Loucy (cell line): ENCODE data around the gene SCN4A.

Source experiments
- H2AFZ ChIP-seq: fragments of 200-600 bp; sonication (generic); 2 replicates; pipeline ENCODE4 v1.6.0; 2016; ENCODE audit warnings: antibody characterized with exemption, mild to moderate bottlenecking, low read length, moderate library complexity
- H3F3A ChIP-seq: fragments of 200-600 bp; 2 replicates; pipeline ENCODE4 v1.6.0; 2016; ENCODE audit warnings: antibody characterized with exemption, low read depth, mild to moderate bottlenecking
- H3K27me3 ChIP-seq: fragments of 200-600 bp; sonication (generic); 2 replicates; pipeline ENCODE4 v1.6.1; 2014; ENCODE audit warnings: low read length, mild to moderate bottlenecking; ENCODE audit not compliant: insufficient read depth, poor library complexity, severe bottlenecking
- H3K36me3 ChIP-seq: fragments of 200-600 bp; sonication (generic); 2 replicates; pipeline ENCODE4 v1.6.1; 2016; ENCODE audit warnings: low read length; ENCODE audit not compliant: insufficient read depth
- H3K4me1 ChIP-seq: fragments of 200-600 bp; sonication (generic); 2 replicates; pipeline ENCODE4 v1.5.1; 2014; ENCODE audit warnings: low read length, mild to moderate bottlenecking; ENCODE audit not compliant: insufficient read depth, poor library complexity, severe bottlenecking
- H3K4me2 ChIP-seq: fragments of 200-600 bp; sonication (generic); 2 replicates; pipeline ENCODE4 v1.6.0; 2014; ENCODE audit warnings: antibody characterized with exemption, low read length, low read depth, mild to moderate bottlenecking; ENCODE audit not compliant: poor library complexity, severe bottlenecking
- H3K4me3 ChIP-seq: fragments of 200-600 bp; sonication (generic); 2 replicates; pipeline ENCODE4 v1.5.1; 2014; ENCODE audit warnings: low read length, mild to moderate bottlenecking, mixed read lengths; ENCODE audit not compliant: poor library complexity, severe bottlenecking
- H3K79me2 ChIP-seq: fragments of 200-600 bp; sonication (generic); 2 replicates; pipeline ENCODE4 v1.6.1; 2014; ENCODE audit warnings: low read length; ENCODE audit not compliant: insufficient read depth
- H3K9ac ChIP-seq: fragments of 200-600 bp; sonication (generic); 2 replicates; pipeline ENCODE4 v1.6.0; 2014; ENCODE audit warnings: mild to moderate bottlenecking, low read depth, low read length, moderate library complexity; ENCODE audit not compliant: poor library complexity, severe bottlenecking
- H3K9me2 ChIP-seq: fragments of 200-600 bp; sonication (generic); replicated peaks from 2 replicates; pipeline ENCODE4 v1.6.1; 2016; ENCODE audit warnings: low read depth, low read length, mixed read lengths
- H3K9me3 ChIP-seq: fragments of 200-600 bp; sonication (generic); 2 replicates; pipeline ENCODE4 v1.6.1; 2014; ENCODE audit warnings: mild to moderate bottlenecking, antibody characterized with exemption, low read length, low read depth; ENCODE audit not compliant: insufficient read depth
- H4K20me1 ChIP-seq: fragments of 200-600 bp; sonication (generic); 2 replicates; pipeline ENCODE4 v1.6.0; 2014; ENCODE audit warnings: antibody characterized with exemption, low read length, mild to moderate bottlenecking; ENCODE audit not compliant: insufficient read depth, poor library complexity, severe bottlenecking
- CTCF ChIP-seq: fragments of 200-600 bp; sonication (generic); conservative IDR thresholded peaks from 2 replicates; pipeline ENCODE4 v1.5.1; 2014; ENCODE audit warnings: mild to moderate bottlenecking, antibody characterized with exemption, low read length
- EZH2phosphoT487 ChIP-seq: fragments of 200-600 bp; IDR thresholded peaks from 2 replicates; pipeline ENCODE4 v1.6.1; 2018; ENCODE audit warnings: antibody characterized with exemption, mild to moderate bottlenecking, moderate library complexity, borderline replicate concordance

The SCN4A gene

GRCh38 chr17:64017381-64017980 lies 44.8 kb upstream of the SCN4A start:
- no peak overlapping the region for H2AFZ ChIP-seq
- no peaks in the 10 kb centered on the region for H4K20me1 ChIP-seq
- peaks cover 66% of the 10 kb centered on the region for H3K79me2 ChIP-seq
- H3K4me2 ChIP-seq, result peak overlapping the region; percentile 89
- TF ChIP-seq CTCF (peak; percentile 49), EZH2phosphoT487 (no peak)
- H3K9me3 ChIP-seq, result no peaks in the 10 kb centered on the region
- peak overlapping the region; percentile 77 for H3K9ac ChIP-seq
- no peaks in the 10 kb centered on the region for H3K27me3 ChIP-seq
- H3F3A ChIP-seq, result peaks cover 23% of the 10 kb centered on the region
- peaks cover 68% of the 10 kb centered on the region for H3K4me1 ChIP-seq
- H3K9me2 ChIP-seq, result no peaks in the 10 kb centered on the region
- H3K4me3 ChIP-seq, result peak overlapping the region; percentile 88
- H3K36me3 ChIP-seq, result no peaks in the 10 kb centered on the region

- TF ChIP-seq CTCF, result no peak
- H3K4me3 ChIP-seq, result peak overlapping the region; percentile 88
- H3K9ac ChIP-seq, result peak overlapping the region; percentile 77
- H3F3A ChIP-seq, result peaks cover 20% of the 10 kb centered on the region
- H2AFZ ChIP-seq, result no peak overlapping the region
- no peaks in the 10 kb centered on the region for H4K20me1 ChIP-seq
- no peaks in the 10 kb centered on the region for H3K9me3 ChIP-seq
- H3K4me2 ChIP-seq, result peak overlapping the region; percentile 89
- H3K79me2 ChIP-seq, result peaks cover 71% of the 10 kb centered on the region
- no peaks in the 10 kb centered on the region for H3K36me3 ChIP-seq
- H3K9me2 ChIP-seq, result no peaks in the 10 kb centered on the region
- H3K4me1 ChIP-seq, result peaks cover 63% of the 10 kb centered on the region
- H3K27me3 ChIP-seq, result no peaks in the 10 kb centered on the region
These were observed 44.3 kb upstream of the SCN4A start for GRCh38 chr17:64016974-64017373.

DNA sequence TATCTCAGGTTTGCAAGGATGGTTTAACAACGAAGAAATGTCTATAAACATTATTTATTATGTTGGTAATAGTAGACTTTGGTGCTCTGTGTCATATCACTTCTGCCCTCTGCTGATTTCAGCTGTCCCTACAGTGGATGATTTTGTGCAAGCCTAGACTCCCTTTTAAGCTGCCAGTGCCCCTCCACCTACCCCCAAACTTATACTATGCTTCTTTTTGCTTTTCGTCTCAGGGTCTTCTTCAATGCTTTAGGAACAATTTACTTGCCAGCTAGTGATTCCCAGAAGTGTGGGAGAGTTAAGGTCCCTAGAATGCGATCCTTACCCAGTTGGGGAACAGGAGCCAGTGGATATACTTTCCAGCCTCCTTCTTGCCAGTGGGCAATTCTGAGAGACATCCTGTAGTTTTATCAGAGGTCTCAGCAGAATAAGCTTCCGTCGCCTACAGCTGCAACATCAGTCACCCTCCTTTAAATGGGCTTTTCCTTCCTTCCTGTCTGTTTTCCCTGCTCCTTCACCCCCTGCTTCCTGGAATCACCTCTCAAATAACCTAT lies 43.6 kb upstream of the SCN4A start:
- Histone ChIP-seq H3K36me3 (no peaks in the 10 kb centered on the region), H3K27me3 (no peaks in the 10 kb centered on the region), H3K9me3 (no peaks in the 10 kb centered on the region), H2AFZ (no peak overlapping the region), H4K20me1 (no peaks in the 10 kb centered on the region), H3K4me3 (peak overlapping the region; percentile 88), H3K4me1 (peaks cover 56% of the 10 kb centered on the region), H3F3A (peaks cover 19% of the 10 kb centered on the region), H3K4me2 (peak overlapping the region; percentile 89), H3K9me2 (no peaks in the 10 kb centered on the region), H3K9ac (peak overlapping the region; percentile 77), H3K79me2 (peaks cover 78% of the 10 kb centered on the region)
- TF ChIP-seq CTCF (peak; percentile 65), EZH2phosphoT487 (no peak)
